Measurements from ENCODE around the gene PRKAA2. TPM values are rescaled to one million over a fixed set of nuclear protein-coding genes. Genes with fewer than 3 reads are reported as not detected.

The PRKAA2 gene
- total RNA-seq, 1 experiment from 2014 or later, result 4.0 TPM

DNA sequence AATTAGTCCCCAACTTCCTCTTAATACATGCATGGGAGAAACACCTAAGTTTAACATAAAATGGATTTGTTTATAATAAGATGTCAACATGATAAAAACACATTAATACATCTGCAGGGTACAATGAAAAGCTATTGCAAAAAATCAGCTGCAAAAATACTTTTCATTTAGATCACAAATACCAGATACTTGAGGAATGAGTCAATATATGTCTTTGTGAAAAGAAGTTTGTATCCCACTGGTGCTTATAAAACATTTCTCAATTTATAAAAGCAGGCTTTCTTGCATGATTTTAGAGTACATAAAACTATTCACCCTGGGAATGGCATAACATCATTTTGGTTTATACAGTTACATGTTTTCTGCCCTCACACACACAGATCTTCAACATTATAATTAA, 18.6 kb upstream of the PRKAA2 start:
- no peak overlapping the region for H2AK5ac ChIP-seq (ENCODE audit: insufficient read length, low read length)
- TF ChIP-seq CTCF (conservative IDR thresholded peaks at IDR 0.05), result no peak
- Mint-ChIP-seq H3K36me3 (ENCODE audit: insufficient read depth in 1 of 3, low read depth in 3 of 3) (peaks cover 0 to 2% (median 0%) of the 10 kb centered on the region in 3 experiments; a peak in 1 of 7 replicates), H3K27me3 (ENCODE audit: low read depth) (no peaks in the 10 kb centered on the region), H3K27ac (no peak overlapping the region), H3K4me1 (peaks cover 10 to 11% of the 10 kb centered on the region in 2 experiments; a peak in 3 of 4 replicates), H3K9me3 (peaks cover 0 to 2% of the 10 kb centered on the region in 2 experiments; a peak in 3 of 5 replicates), H3K4me3 (peak overlapping the region in 1 of 2 experiments; percentile 16; a peak in 1 of 5 replicates)
- H4K8ac ChIP-seq (replicated peaks; ENCODE audit: insufficient read length, low read depth, low read length), result no peak overlapping the region
- no peak overlapping the region for H3K4me2 ChIP-seq (ENCODE audit: insufficient read depth, insufficient read length, low read length)
- no peaks in the 10 kb centered on the region for H4K20me1 ChIP-seq (ENCODE audit: control insufficient read depth, insufficient read depth, insufficient read length)
- no peak overlapping the region for H3T11ph ChIP-seq (ENCODE audit: low read length)
- DNase-seq, result no peak
- no peak overlapping the region for H3K9ac ChIP-seq (ENCODE audit: extremely low read depth, insufficient read length, low read length)
- no peak overlapping the region for H2BK120ac ChIP-seq (ENCODE audit: low read depth, low read length, poor library complexity, severe bottlenecking)
- no peak overlapping the region for H2BK5ac ChIP-seq (ENCODE audit: insufficient read length, low read length)
- no peak overlapping the region for H3K27ac ChIP-seq (ENCODE audit: insufficient read length, low read depth, low read length)
- no peaks in the 10 kb centered on the region for H3K9me3 ChIP-seq (ENCODE audit: control insufficient read depth, low read depth, low read length)
- H4K5ac ChIP-seq (ENCODE audit: insufficient read length, low read depth, low read length), result no peak overlapping the region
- H3K79me1 ChIP-seq (ENCODE audit: insufficient read depth, low read depth, low read length, poor library complexity, severe bottlenecking), result no peaks in the 10 kb centered on the region
- no peak overlapping the region for H2BK15ac ChIP-seq (ENCODE audit: low read depth, low read length)
- no peaks in the 10 kb centered on the region for H3K4me1 ChIP-seq (ENCODE audit: insufficient read depth, low read length)
- no peak overlapping the region for H3K18ac ChIP-seq (ENCODE audit: insufficient read length, low read depth, low read length)
- H3K14ac ChIP-seq (ENCODE audit: insufficient read depth, low read length), result no peak overlapping the region
- H3K23me2 ChIP-seq (ENCODE audit: insufficient read length, low read depth, low read length, poor library complexity, severe bottlenecking), result no peaks in the 10 kb centered on the region
- H3K56ac ChIP-seq (ENCODE audit: insufficient read length, low read depth, low read length), result no peak overlapping the region
- H4K91ac ChIP-seq (ENCODE audit: insufficient read length, low read depth, low read length), result no peak overlapping the region
- no peak overlapping the region for H2AFZ ChIP-seq (ENCODE audit: low read length)
- H3K23ac ChIP-seq (ENCODE audit: insufficient read length, low read depth, low read length), result no peak overlapping the region
- no peak overlapping the region for H3K4ac ChIP-seq (ENCODE audit: low read depth, low read length)
- no peaks in the 10 kb centered on the region for H3K79me2 ChIP-seq (ENCODE audit: insufficient read depth, low read length)
- no peaks in the 10 kb centered on the region for H3K27me3 ChIP-seq (ENCODE audit: insufficient read depth, low read length)
- no peak overlapping the region for H2BK12ac ChIP-seq (ENCODE audit: insufficient read length, low read depth, low read length)
- H2BK20ac ChIP-seq (ENCODE audit: low read depth, low read length, poor library complexity, severe bottlenecking), result no peak overlapping the region

Data from H9 (cell line).